Measurements from ENCODE around the gene CEP72. TPM values are rescaled to one million over a fixed set of nuclear protein-coding genes. Genes with fewer than 3 reads are reported as not detected.

CEP72 gene
- total RNA-seq, 1 donor from 2014 or later: 7.0 TPM

DNA sequence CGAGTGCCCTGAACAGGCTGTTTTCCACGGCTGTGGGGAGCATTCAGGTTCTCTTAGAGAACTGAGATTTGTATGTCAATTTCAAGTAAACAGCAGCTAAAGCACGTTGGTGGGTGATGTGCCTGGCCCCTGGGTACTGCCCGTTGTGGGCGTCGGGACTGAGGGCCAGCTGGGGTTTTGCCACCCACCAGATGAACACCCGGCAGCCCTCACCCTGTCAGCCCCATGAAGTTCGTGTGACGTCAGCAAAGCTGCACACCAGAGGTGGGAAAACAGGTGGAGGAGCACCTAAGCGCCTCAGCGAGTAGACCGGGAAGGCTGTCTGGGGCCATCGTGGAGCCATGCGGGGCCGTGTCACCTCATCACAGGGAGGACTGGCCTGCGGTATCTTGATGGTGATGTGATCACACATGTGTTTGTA is 9.2 kb downstream of the CEP72 start:
- Histone ChIP-seq H4K20me1 (ENCODE audit: insufficient read depth, low read length) (peaks cover 4% of the 10 kb centered on the region), H3K27ac (ENCODE audit: low read depth, low read length) (no peak overlapping the region), H3K36me3 (ENCODE audit: insufficient read depth, low read length) (peaks cover 4% of the 10 kb centered on the region), H3K4me2 (ENCODE audit: low read length) (no peak overlapping the region), H3K79me2 (ENCODE audit: insufficient read depth, low read length) (peaks cover 20% of the 10 kb centered on the region), H3K27me3 (ENCODE audit: insufficient read depth, low read length) (no peaks in the 10 kb centered on the region), H3K9me3 (ENCODE audit: insufficient read depth, low read depth, low read length) (no peaks in the 10 kb centered on the region), H3K4me3 (ENCODE audit: insufficient read depth, low read depth, low read length) (no peak overlapping the region), H3K9ac (ENCODE audit: low read length) (no peak overlapping the region), H2AFZ (ENCODE audit: low read depth, low read length) (no peak overlapping the region), H3K4me1 (ENCODE audit: insufficient read depth, low read length) (no peaks in the 10 kb centered on the region)
- Mint-ChIP-seq H3K9me3 (ENCODE audit: unreplicated experiment) (no peaks in the 10 kb centered on the region), H3K4me1 (ENCODE audit: low read depth, unreplicated experiment) (peaks cover 2% of the 10 kb centered on the region), H3K27me3 (ENCODE audit: low read depth, unreplicated experiment) (peaks cover 2% of the 10 kb centered on the region), H3K4me3 (ENCODE audit: unreplicated experiment) (no peak overlapping the region), H3K27ac (ENCODE audit: unreplicated experiment) (no peak overlapping the region), H3K36me3 (ENCODE audit: low read depth, unreplicated experiment) (peaks cover 23% of the 10 kb centered on the region)
- no peak for TF ChIP-seq EZH2 (IDR thresholded peaks at IDR 0.05; ENCODE audit: insufficient read depth, low read length)
- TF ChIP-seq, protein P1, sequence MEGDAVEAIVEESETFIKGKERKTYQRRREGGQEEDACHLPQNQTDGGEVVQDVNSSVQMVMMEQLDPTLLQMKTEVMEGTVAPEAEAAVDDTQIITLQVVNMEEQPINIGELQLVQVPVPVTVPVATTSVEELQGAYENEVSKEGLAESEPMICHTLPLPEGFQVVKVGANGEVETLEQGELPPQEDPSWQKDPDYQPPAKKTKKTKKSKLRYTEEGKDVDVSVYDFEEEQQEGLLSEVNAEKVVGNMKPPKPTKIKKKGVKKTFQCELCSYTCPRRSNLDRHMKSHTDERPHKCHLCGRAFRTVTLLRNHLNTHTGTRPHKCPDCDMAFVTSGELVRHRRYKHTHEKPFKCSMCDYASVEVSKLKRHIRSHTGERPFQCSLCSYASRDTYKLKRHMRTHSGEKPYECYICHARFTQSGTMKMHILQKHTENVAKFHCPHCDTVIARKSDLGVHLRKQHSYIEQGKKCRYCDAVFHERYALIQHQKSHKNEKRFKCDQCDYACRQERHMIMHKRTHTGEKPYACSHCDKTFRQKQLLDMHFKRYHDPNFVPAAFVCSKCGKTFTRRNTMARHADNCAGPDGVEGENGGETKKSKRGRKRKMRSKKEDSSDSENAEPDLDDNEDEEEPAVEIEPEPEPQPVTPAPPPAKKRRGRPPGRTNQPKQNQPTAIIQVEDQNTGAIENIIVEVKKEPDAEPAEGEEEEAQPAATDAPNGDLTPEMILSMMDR (IDR thresholded peaks at IDR 0.05; ENCODE audit: insufficient read depth, low read depth, low read length): no peak
- FAIRE-seq (no peak), DNase-seq (ENCODE audit: low read depth) (no peak)

DNA sequence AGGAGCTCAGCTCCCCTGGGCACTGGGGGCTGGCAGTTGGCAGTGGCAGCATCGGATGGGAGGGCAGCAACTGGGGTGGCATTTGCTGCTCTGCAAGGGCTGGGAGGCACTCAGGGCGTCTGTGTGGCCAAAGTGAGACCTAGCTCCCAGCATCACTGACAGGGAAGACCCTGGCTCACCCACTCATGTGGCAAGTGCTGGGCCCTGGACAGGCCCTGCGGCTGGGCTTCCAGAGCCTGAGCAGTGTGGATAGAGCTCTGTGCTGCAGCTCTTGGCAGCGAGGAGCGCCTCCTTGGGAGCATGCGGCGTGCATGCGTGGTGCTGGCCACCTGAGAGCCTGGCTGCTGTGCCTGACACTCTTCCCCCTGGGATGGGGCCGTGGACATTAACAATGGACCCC is 10.2 kb downstream of the CEP72 start:
- Mint-ChIP-seq H3K27ac (ENCODE audit: unreplicated experiment) (no peak overlapping the region), H3K27me3 (ENCODE audit: low read depth, unreplicated experiment) (peaks cover 2% of the 10 kb centered on the region), H3K36me3 (ENCODE audit: low read depth, unreplicated experiment) (peaks cover 23% of the 10 kb centered on the region), H3K4me1 (ENCODE audit: low read depth, unreplicated experiment) (no peaks in the 10 kb centered on the region), H3K4me3 (ENCODE audit: unreplicated experiment) (no peak overlapping the region), H3K9me3 (ENCODE audit: unreplicated experiment) (no peaks in the 10 kb centered on the region)
- H3K4me1 ChIP-seq (ENCODE audit: insufficient read depth, low read length): no peaks in the 10 kb centered on the region
- TF ChIP-seq EZH2 (IDR thresholded peaks at IDR 0.05; ENCODE audit: insufficient read depth, low read length): no peak
- TF ChIP-seq, protein P1 (IDR thresholded peaks at IDR 0.05; ENCODE audit: insufficient read depth, low read depth, low read length): no peak
- FAIRE-seq (no peak), DNase-seq (ENCODE audit: low read depth) (no peak)
- H3K36me3 ChIP-seq (ENCODE audit: insufficient read depth, low read length): peaks cover 4% of the 10 kb centered on the region
- H2AFZ ChIP-seq (ENCODE audit: low read depth, low read length): no peak overlapping the region
- no peak overlapping the region for H3K27ac ChIP-seq (ENCODE audit: low read depth, low read length)
- H3K79me2 ChIP-seq (ENCODE audit: insufficient read depth, low read length): peaks cover 10% of the 10 kb centered on the region
- no peaks in the 10 kb centered on the region for H4K20me1 ChIP-seq (ENCODE audit: insufficient read depth, low read length)
- H3K4me2 ChIP-seq (ENCODE audit: low read length): no peak overlapping the region
- H3K27me3 ChIP-seq (ENCODE audit: insufficient read depth, low read length): no peaks in the 10 kb centered on the region
- H3K9ac ChIP-seq (ENCODE audit: low read length): no peak overlapping the region
- H3K4me3 ChIP-seq (ENCODE audit: insufficient read depth, low read depth, low read length): no peak overlapping the region
- no peaks in the 10 kb centered on the region for H3K9me3 ChIP-seq (ENCODE audit: insufficient read depth, low read depth, low read length)

DNA sequence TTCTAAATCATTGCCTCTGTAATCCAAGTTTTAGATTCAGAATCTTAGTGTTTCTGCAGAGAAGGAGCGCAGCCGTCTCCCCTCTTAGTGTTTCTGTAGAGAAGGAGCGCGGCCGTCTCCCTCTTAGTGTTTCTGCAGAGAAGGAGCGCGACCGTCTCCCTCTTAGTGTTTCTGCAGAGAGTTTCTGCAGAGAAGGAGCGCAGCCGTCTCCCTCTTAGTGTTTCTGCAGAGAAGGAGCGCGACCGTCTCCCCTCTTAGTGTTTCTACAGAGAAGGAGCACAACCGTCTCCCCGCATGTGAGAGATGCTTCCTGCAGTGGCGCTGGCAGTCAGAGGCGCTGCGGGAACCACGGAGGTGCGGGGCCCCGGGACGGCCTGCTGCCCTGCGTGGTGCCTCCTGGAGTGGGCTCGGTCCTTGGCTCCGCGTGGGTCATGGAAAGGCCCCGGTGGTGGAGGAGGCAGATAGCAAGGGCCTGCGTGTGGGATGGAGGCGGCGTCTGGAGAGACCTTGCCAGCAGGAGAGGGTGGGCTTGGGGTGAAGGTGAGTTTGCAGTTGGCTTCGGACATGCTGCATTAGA is 10.9 kb downstream of the CEP72 start:
- no peaks in the 10 kb centered on the region for H3K27me3 ChIP-seq (ENCODE audit: insufficient read depth, low read length)
- DNase-seq (ENCODE audit: low read depth): no peak
- no peak overlapping the region for H3K27ac ChIP-seq (ENCODE audit: low read depth, low read length)
- H3K4me3 Mint-ChIP-seq (ENCODE audit: unreplicated experiment): no peak overlapping the region
- no peaks in the 10 kb centered on the region for H4K20me1 ChIP-seq (ENCODE audit: insufficient read depth, low read length)
- no peaks in the 10 kb centered on the region for H3K4me1 ChIP-seq (ENCODE audit: insufficient read depth, low read length)
- H3K4me1 Mint-ChIP-seq (ENCODE audit: low read depth, unreplicated experiment): no peaks in the 10 kb centered on the region
- no peak for FAIRE-seq
- peaks cover 4% of the 10 kb centered on the region for H3K79me2 ChIP-seq (ENCODE audit: insufficient read depth, low read length)
- H3K4me3 ChIP-seq (ENCODE audit: insufficient read depth, low read depth, low read length): no peak overlapping the region
- peaks cover 4% of the 10 kb centered on the region for H3K36me3 ChIP-seq (ENCODE audit: insufficient read depth, low read length)
- no peaks in the 10 kb centered on the region for H3K9me3 ChIP-seq (ENCODE audit: insufficient read depth, low read depth, low read length)
- H2AFZ ChIP-seq (ENCODE audit: low read depth, low read length): no peak overlapping the region
- H3K4me2 ChIP-seq (ENCODE audit: low read length): no peak overlapping the region
- no peak overlapping the region for H3K27ac Mint-ChIP-seq (ENCODE audit: unreplicated experiment)
- peaks cover 2% of the 10 kb centered on the region for H3K27me3 Mint-ChIP-seq (ENCODE audit: low read depth, unreplicated experiment)
- peaks cover 23% of the 10 kb centered on the region for H3K36me3 Mint-ChIP-seq (ENCODE audit: low read depth, unreplicated experiment)
- H3K9ac ChIP-seq (ENCODE audit: low read length): no peak overlapping the region
- no peaks in the 10 kb centered on the region for H3K9me3 Mint-ChIP-seq (ENCODE audit: unreplicated experiment)
- TF ChIP-seq EZH2 (IDR thresholded peaks at IDR 0.05; ENCODE audit: insufficient read depth, low read length): no peak
- TF ChIP-seq, protein P1 (IDR thresholded peaks at IDR 0.05; ENCODE audit: insufficient read depth, low read depth, low read length): no peak

All from astrocyte (in vitro differentiated cells and primary cell).